Measurements from ENCODE around the gene TAX1BP3. TPM values are rescaled to one million over a fixed set of nuclear protein-coding genes. Genes with fewer than 3 reads are reported as not detected.

The TAX1BP3 gene
- total RNA-seq, 4 donors from 2014 or later: 103 to 245 (median 202) TPM

DNA sequence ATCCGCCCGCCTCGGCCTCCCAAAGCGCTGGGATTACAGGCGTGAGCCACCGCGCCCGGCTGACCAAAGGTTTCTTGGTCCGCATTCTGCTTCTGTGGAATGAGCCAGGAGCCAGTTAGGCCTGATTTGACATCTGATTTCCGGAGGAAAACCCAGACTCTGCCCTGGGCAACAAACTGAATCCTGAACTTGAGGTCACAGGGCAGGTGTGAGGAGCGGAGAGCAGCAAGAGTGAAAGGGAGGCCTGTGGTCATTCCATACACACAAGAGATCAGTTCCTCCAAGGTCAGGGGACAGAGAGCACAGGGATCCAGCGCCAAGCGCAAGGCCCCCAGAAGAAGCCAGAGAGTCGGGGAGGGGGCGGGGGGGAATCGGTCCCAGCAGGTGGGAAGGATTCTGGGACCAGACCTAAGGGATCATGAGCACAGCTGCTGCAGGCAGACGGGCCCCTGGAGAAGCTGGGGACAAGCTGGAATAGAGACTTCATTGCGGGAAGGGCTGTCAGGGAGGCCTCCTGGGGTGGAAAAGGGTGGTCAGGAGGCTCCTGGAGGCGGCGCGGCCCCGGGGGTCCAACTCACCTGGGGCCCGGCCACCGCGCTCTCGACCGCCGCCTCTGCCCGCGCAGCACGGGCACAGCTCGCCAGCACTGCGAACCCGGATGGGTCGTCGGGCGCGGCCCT, 32.8 kb downstream of the TAX1BP3 start:
- H3K9me3 ChIP-seq: no peaks in the 10 kb centered on the region
- WGBS: 48% methylated on average over 15 of the region's 38 CpGs
- peak overlapping the region; percentile 99 for H3K27ac ChIP-seq
- no peak for DNase-seq (ENCODE audit: low spot score in 2 of 2)
- H3K36me3 ChIP-seq: peaks cover 12% of the 10 kb centered on the region
- H3K27me3 ChIP-seq: no peaks in the 10 kb centered on the region
- peak overlapping the region; percentile 75 for H3K4me3 ChIP-seq
- TF ChIP-seq POLR2A (IDR thresholded peaks at IDR 0.05): no peak
- TF ChIP-seq POLR2AphosphoS5 (IDR thresholded peaks at IDR 0.05): no peak
- peaks cover 31% of the 10 kb centered on the region for H3K4me1 ChIP-seq

DNA sequence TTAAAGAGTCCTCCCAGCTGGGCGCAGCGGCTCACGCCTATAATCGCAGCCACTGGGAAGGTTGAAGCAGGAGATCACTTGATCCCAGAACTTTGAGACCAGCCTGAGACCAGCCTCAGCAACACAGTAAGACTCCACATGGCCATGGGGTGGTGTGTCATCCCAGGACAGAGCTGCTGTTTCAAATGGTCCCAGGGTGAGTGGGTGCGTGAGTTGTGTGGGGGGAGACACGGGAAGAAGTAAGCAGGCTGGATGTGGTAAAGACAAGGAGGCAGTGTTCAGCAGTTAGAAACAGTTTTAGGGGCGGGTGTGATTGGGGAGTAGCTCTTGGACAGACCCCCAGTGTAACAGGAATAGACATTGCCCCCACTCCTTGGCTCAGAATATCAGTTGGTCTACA, 36.1 kb downstream of the TAX1BP3 start:
- no peak overlapping the region for H3K27ac ChIP-seq
- no peaks in the 10 kb centered on the region for H3K9me3 ChIP-seq
- no peaks in the 10 kb centered on the region for H3K27me3 ChIP-seq
- H3K36me3 ChIP-seq: peaks cover 37% of the 10 kb centered on the region
- no peak overlapping the region for H3K4me3 ChIP-seq
- DNase-seq (ENCODE audit: low spot score in 2 of 2): no peak
- H3K4me1 ChIP-seq: peaks cover 25% of the 10 kb centered on the region
- WGBS: 97% methylated on average over 7 of the region's 7 CpGs
- TF ChIP-seq, protein P1, sequence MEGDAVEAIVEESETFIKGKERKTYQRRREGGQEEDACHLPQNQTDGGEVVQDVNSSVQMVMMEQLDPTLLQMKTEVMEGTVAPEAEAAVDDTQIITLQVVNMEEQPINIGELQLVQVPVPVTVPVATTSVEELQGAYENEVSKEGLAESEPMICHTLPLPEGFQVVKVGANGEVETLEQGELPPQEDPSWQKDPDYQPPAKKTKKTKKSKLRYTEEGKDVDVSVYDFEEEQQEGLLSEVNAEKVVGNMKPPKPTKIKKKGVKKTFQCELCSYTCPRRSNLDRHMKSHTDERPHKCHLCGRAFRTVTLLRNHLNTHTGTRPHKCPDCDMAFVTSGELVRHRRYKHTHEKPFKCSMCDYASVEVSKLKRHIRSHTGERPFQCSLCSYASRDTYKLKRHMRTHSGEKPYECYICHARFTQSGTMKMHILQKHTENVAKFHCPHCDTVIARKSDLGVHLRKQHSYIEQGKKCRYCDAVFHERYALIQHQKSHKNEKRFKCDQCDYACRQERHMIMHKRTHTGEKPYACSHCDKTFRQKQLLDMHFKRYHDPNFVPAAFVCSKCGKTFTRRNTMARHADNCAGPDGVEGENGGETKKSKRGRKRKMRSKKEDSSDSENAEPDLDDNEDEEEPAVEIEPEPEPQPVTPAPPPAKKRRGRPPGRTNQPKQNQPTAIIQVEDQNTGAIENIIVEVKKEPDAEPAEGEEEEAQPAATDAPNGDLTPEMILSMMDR (IDR thresholded peaks at IDR 0.05): no peak
- no peak for TF ChIP-seq POLR2A (IDR thresholded peaks at IDR 0.05)
- no peak for TF ChIP-seq EP300 (IDR thresholded peaks at IDR 0.05)
- no peak for TF ChIP-seq POLR2AphosphoS5 (IDR thresholded peaks at IDR 0.05)

DNA sequence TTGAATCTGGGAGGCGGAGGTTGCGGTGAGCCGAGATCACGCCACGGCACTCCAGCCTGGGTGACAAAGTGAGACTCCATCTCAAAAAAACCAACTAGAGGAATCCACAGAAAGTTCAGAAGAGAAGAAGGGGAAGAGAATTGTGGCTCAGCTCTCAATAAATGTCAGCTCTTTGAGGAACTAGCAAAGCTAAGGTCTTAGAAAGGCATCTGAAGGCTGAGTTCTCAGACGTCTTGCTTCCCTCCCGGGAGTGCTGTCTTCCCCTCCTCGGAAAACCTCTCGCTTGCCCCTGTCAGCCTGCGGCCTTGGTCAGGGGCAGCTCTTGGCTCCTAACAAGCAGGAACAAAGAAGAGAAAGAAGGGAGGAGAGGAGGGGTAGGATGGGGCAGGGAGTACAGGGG, 37.6 kb downstream of the TAX1BP3 start:
- Histone ChIP-seq H3K9me3 (no peaks in the 10 kb centered on the region), H3K4me3 (no peak overlapping the region), H3K27ac (no peak overlapping the region), H3K4me1 (peaks cover 20% of the 10 kb centered on the region), H3K27me3 (no peaks in the 10 kb centered on the region), H3K36me3 (peaks cover 46% of the 10 kb centered on the region)
- DNase-seq (ENCODE audit: low spot score in 2 of 2): no peak
- TF ChIP-seq POLR2A (IDR thresholded peaks at IDR 0.05) (no peak), EP300 (IDR thresholded peaks at IDR 0.05) (no peak), POLR2AphosphoS5 (IDR thresholded peaks at IDR 0.05) (no peak)
- TF ChIP-seq, protein P1 (IDR thresholded peaks at IDR 0.05): no peak
- 89% methylated on average over 10 of the region's 10 CpGs for WGBS

DNA sequence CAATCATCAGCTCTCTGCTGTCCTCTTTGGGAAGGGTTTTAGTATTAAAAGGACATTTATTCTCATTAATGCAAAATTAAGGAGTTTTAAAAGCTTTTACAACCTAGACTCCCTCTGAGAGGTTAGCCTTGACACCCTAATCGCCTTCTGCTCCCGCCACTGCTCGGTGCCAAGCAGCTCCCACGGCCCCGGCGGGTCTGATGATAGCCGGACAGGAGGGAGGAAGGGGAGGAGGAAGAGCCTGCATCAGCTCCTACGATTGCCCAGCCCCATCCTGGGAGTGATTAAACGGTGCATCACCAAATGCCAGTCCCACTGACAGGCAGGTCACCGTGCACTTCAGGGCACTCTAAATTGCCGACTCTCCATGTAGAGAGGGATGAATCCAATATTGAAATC, 40.6 kb downstream of the TAX1BP3 start:
- Histone ChIP-seq H3K4me1 (no peaks in the 10 kb centered on the region), H3K4me3 (no peak overlapping the region), H3K9me3 (no peaks in the 10 kb centered on the region), H3K27ac (no peak overlapping the region), H3K27me3 (no peaks in the 10 kb centered on the region), H3K36me3 (peaks cover 72% of the 10 kb centered on the region)
- DNase-seq (ENCODE audit: low spot score in 2 of 2): no peak
- WGBS: 87% methylated on average over 11 of the region's 11 CpGs
- TF ChIP-seq EP300 (IDR thresholded peaks at IDR 0.05): no peak
- no peak for TF ChIP-seq POLR2AphosphoS5 (IDR thresholded peaks at IDR 0.05)

DNA sequence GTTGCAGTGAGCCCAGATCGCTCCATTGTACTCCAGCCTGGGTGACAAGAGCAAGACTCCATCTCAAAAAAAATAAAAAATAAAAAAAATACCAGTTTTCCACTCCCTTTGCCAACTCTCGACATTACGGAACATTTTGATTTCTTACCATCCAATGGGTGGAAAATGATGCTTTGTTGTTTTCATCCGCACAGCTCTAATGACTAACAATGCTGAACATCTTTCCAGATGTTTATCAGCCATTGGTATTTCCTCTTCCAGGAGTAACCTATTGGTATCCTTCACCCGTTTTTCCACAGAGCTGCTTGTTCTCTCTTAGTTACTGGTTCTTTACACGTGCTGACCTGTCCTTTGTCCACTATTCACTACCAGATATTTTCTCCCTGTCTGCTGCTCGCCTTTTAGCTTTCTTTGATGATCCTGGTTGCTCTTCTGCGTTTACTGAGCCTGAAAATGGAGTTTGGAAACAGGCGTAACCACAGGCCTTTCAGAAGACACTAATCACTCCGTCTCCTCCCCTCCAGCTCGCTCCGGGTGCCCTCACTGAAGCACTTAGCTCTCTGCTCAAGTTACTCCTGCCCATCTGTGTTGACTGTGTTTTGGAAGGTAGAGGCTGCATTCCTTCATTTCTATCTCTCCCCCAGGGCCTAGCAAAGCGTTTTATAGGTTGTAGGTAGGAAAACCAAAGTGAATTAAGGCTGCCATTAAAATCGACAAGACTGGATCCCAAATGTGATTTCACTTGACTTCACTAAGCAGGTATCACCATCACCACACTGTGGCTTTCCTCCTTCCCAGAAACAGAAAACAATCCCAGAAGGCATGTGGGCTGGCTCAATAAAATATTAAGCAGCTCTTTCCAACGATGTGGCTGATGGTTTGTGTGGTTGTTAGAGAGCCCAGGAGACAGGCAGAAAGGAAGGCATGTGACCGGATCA, 41.3 kb downstream of the TAX1BP3 start:
- Histone ChIP-seq H3K36me3 (peaks cover 76% of the 10 kb centered on the region), H3K9me3 (no peaks in the 10 kb centered on the region), H3K4me1 (no peaks in the 10 kb centered on the region), H3K27me3 (no peaks in the 10 kb centered on the region), H3K27ac (no peak overlapping the region), H3K4me3 (no peak overlapping the region)
- WGBS: 80% methylated on average over 16 of the region's 16 CpGs
- TF ChIP-seq, protein P1 (IDR thresholded peaks at IDR 0.05): no peak
- no peak for TF ChIP-seq POLR2AphosphoS5 (IDR thresholded peaks at IDR 0.05)
- no peak for TF ChIP-seq EP300 (IDR thresholded peaks at IDR 0.05)
- no peak for TF ChIP-seq POLR2A (IDR thresholded peaks at IDR 0.05)
- DNase-seq (ENCODE audit: low spot score in 2 of 2): no peak

DNA sequence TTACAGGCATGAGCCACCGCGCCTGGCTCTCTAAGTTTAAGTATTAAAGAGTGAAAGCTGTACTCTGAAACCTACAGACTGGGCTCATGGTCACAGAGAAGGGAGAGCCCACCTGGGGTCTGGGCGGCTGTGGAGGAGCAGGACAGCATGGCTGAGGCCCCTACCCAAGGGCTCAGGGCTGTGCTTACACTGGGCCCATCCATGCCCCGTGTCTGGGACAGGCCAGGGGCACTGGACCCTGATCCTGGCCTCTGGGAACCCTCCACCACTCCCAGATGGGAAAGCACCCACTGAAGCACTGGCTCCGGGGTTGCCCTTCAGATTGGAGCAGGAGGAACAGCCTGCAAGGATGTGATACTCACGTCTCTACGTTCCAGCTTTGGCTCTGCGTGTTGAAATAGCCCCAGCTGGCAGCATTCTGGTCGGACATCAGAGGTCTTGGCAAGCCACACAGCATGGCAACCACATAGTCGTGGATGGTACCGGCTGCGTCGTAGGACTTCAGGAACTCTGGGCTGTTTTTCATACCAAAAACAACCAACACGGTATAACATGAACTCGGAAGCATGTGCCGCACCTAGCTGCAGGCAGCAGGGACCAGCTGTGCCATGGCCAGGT, 45.3 kb downstream of the TAX1BP3 start:
- no peak for DNase-seq (ENCODE audit: low spot score in 2 of 2)

More for the DNA sequence above, 45.3 kb downstream of the TAX1BP3 start:
- no peak for TF ChIP-seq EP300 (IDR thresholded peaks at IDR 0.05)
- TF ChIP-seq, protein P1 (IDR thresholded peaks at IDR 0.05): no peak
- no peak for TF ChIP-seq POLR2AphosphoS5 (IDR thresholded peaks at IDR 0.05)
- TF ChIP-seq POLR2A (IDR thresholded peaks at IDR 0.05): no peak
- Histone ChIP-seq H3K27ac (no peak overlapping the region), H3K4me1 (no peaks in the 10 kb centered on the region), H3K36me3 (peaks cover 87% of the 10 kb centered on the region), H3K9me3 (no peaks in the 10 kb centered on the region), H3K4me3 (no peak overlapping the region), H3K27me3 (no peaks in the 10 kb centered on the region)
- 91% methylated on average over 16 of the region's 16 CpGs for WGBS
